ENCODE measurements around the gene KCNF1. TPM values are rescaled to one million over a fixed set of nuclear protein-coding genes. Genes with fewer than 3 reads are reported as not detected.

Gene KCNF1
- total and polyA plus RNA-seq, 2 of the 8 experiments (the other 6 are each of a cell fraction or from before 2014, with no cell fraction given), result 0.48 to 1.5 TPM

GRCh38 chr2:10878268-10878915, 33.3 kb upstream of the KCNF1 start (continued):
- TF ChIP-seq CHD7 (IDR thresholded peaks at IDR 0.05; ENCODE audit: insufficient replicate concordance, low read length) (no peak), ATF3 (IDR thresholded peaks at IDR 0.05; ENCODE audit: insufficient read depth, low read depth, low read length) (no peak), ZNF274 (IDR thresholded peaks at IDR 0.05; ENCODE audit: borderline replicate concordance, extremely low read depth, low read length) (no peak), GTF2F1 (IDR thresholded peaks at IDR 0.05; ENCODE audit: borderline replicate concordance, low read depth, low read length) (no peak), ATF2 (IDR thresholded peaks at IDR 0.05; ENCODE audit: low read length) (no peak), CBX8 (IDR thresholded peaks at IDR 0.05; ENCODE audit: borderline replicate concordance, low read depth, low read length) (no peak), PHF8 (conservative IDR thresholded peaks at IDR 0.05; ENCODE audit: low read depth, low read length) (no peak), POLR2AphosphoS5 (IDR thresholded peaks at IDR 0.05; ENCODE audit: low read depth, low read length) (no peak)
